Measurements from ENCODE around the gene PHLDA2.

PHLDA2 gene

GRCh38 chr11:2885017-2885677, 44.1 kb downstream of the PHLDA2 start:
- Histone ChIP-seq H3K27me3 (ENCODE audit: control insufficient read depth in 1 of 2, insufficient read depth in 1 of 2, low read length in 2 of 2) (peaks cover 0 to 19% of the 10 kb centered on the region in 2 experiments), H3K79me1 (replicated peaks; ENCODE audit: low read length, poor library complexity, severe bottlenecking) (peaks cover 8% of the 10 kb centered on the region), H3K27ac (ENCODE audit: low read length, poor library complexity, severe bottlenecking) (no peak overlapping the region), H2AFZ (ENCODE audit: low read depth, low read length) (no peak overlapping the region), H3K4me1 (ENCODE audit: control insufficient read depth, insufficient read depth, low read depth, low read length) (peaks cover 52% of the 10 kb centered on the region), H4K8ac (ENCODE audit: low read length) (peak overlapping the region; percentile 76), H2BK12ac (ENCODE audit: low read length in 2 of 2) (peak overlapping the region in 1 of 2 experiments; percentile 46), H3K36me3 (ENCODE audit: control insufficient read depth in 1 of 2, insufficient read depth in 2 of 2, low read depth in 1 of 2, low read length in 2 of 2) (peaks cover 0 to 12% of the 10 kb centered on the region in 2 experiments), H3K9me3 (ENCODE audit: control insufficient read depth, low read length) (no peaks in the 10 kb centered on the region), H3K4ac (ENCODE audit: low read depth in 1 of 2, low read length in 2 of 2) (peak overlapping the region in 1 of 2 experiments; percentile 88), H4K91ac (ENCODE audit: low read length) (peak overlapping the region; percentile 92), H2BK5ac (ENCODE audit: low read depth, low read length, poor library complexity, severe bottlenecking) (no peak overlapping the region), H3K14ac (ENCODE audit: low read length in 2 of 2) (peak overlapping the region in 1 of 2 experiments; percentile 5), H2AK5ac (ENCODE audit: low read length, severe bottlenecking) (no peak overlapping the region), H3K4me3 (ENCODE audit: insufficient read depth in 1 of 2, low read depth in 1 of 2, low read length in 2 of 2) (peak overlapping the region; percentile 77 to 86), H3K4me2 (ENCODE audit: low read length, poor library complexity, severe bottlenecking) (peak overlapping the region; percentile 72), H2BK120ac (ENCODE audit: low read depth, low read length) (peak overlapping the region; percentile 87), H3K18ac (ENCODE audit: low read depth in 1 of 2, low read length in 2 of 2) (peak overlapping the region; percentile 89 to 94), H3K23ac (ENCODE audit: low read length in 2 of 2) (no peak overlapping the region), H3K9ac (ENCODE audit: low read length) (peak overlapping the region; percentile 73), H2BK15ac (ENCODE audit: low read depth, poor library complexity, severe bottlenecking) (peak overlapping the region; percentile 84)
- peak; percentile 74 for DNase-seq
- WGBS, result under 1% methylated on average over 67 of the region's 80 CpGs

- DNase-seq, result peak; percentile 46
- Histone ChIP-seq H2AFZ (ENCODE audit: low read depth, low read length) (no peak overlapping the region), H4K91ac (ENCODE audit: low read length) (peak overlapping the region; percentile 90), H2BK5ac (ENCODE audit: low read depth, low read length, poor library complexity, severe bottlenecking) (peak overlapping the region; percentile 33), H3K9ac (ENCODE audit: low read length) (peak overlapping the region; percentile 80), H3K4me1 (ENCODE audit: control insufficient read depth, insufficient read depth, low read depth, low read length) (peaks cover 45% of the 10 kb centered on the region), H3K4me3 (ENCODE audit: insufficient read depth in 1 of 2, low read depth in 1 of 2, low read length in 2 of 2) (peak overlapping the region; percentile 77 to 81), H3K79me1 (replicated peaks; ENCODE audit: low read length, poor library complexity, severe bottlenecking) (peaks cover 8% of the 10 kb centered on the region), H3K18ac (ENCODE audit: low read depth in 1 of 2, low read length in 2 of 2) (peak overlapping the region; percentile 64 to 91), H3K27ac (ENCODE audit: low read length, poor library complexity, severe bottlenecking) (no peak overlapping the region), H2BK12ac (ENCODE audit: low read length in 2 of 2) (peak overlapping the region in 1 of 2 experiments; percentile 73), H3K9me3 (ENCODE audit: control insufficient read depth, low read length) (no peaks in the 10 kb centered on the region), H4K8ac (ENCODE audit: low read length) (peak overlapping the region; percentile 74), H2BK15ac (ENCODE audit: low read depth, poor library complexity, severe bottlenecking) (peak overlapping the region; percentile 85), H3K23ac (ENCODE audit: low read length in 2 of 2) (peak overlapping the region in 1 of 2 experiments; percentile 79), H2AK5ac (ENCODE audit: low read length, severe bottlenecking) (no peak overlapping the region), H3K27me3 (ENCODE audit: control insufficient read depth in 1 of 2, insufficient read depth in 1 of 2, low read length in 2 of 2) (peaks cover 0 to 19% of the 10 kb centered on the region in 2 experiments), H2BK120ac (ENCODE audit: low read depth, low read length) (peak overlapping the region; percentile 87), H3K4ac (ENCODE audit: low read depth in 1 of 2, low read length in 2 of 2) (peak overlapping the region in 1 of 2 experiments; percentile 71), H3K14ac (ENCODE audit: low read length in 2 of 2) (peak overlapping the region in 1 of 2 experiments; percentile 42), H3K4me2 (ENCODE audit: low read length, poor library complexity, severe bottlenecking) (peak overlapping the region; percentile 80), H3K36me3 (ENCODE audit: control insufficient read depth in 1 of 2, insufficient read depth in 2 of 2, low read depth in 1 of 2, low read length in 2 of 2) (peaks cover 0 to 12% of the 10 kb centered on the region in 2 experiments)
- WGBS, result under 1% methylated on average over 81 of the region's 119 CpGs
Measured at GRCh38 chr11:2883979-2884815, 45.0 kb downstream of the PHLDA2 start.

- Histone ChIP-seq H2AFZ (ENCODE audit: low read depth, low read length) (no peak overlapping the region), H3K9me3 (ENCODE audit: control insufficient read depth, low read length) (no peaks in the 10 kb centered on the region), H3K27me3 (ENCODE audit: control insufficient read depth in 1 of 2, insufficient read depth in 1 of 2, low read length in 2 of 2) (peaks cover 0 to 19% of the 10 kb centered on the region in 2 experiments), H3K36me3 (ENCODE audit: control insufficient read depth in 1 of 2, insufficient read depth in 2 of 2, low read depth in 1 of 2, low read length in 2 of 2) (peaks cover 0 to 18% of the 10 kb centered on the region in 2 experiments), H2BK5ac (ENCODE audit: low read depth, low read length, poor library complexity, severe bottlenecking) (no peak overlapping the region), H3K27ac (ENCODE audit: low read length, poor library complexity, severe bottlenecking) (no peak overlapping the region), H2AK5ac (ENCODE audit: low read length, severe bottlenecking) (no peak overlapping the region), H3K4ac (ENCODE audit: low read depth in 1 of 2, low read length in 2 of 2) (peak overlapping the region in 1 of 2 experiments; percentile 71), H3K9ac (ENCODE audit: low read length) (peak overlapping the region; percentile 80), H4K8ac (ENCODE audit: low read length) (peak overlapping the region; percentile 61), H3K14ac (ENCODE audit: low read length in 2 of 2) (peak overlapping the region in 1 of 2 experiments; percentile 42), H2BK15ac (ENCODE audit: low read depth, poor library complexity, severe bottlenecking) (peak overlapping the region; percentile 85), H3K4me2 (ENCODE audit: low read length, poor library complexity, severe bottlenecking) (peak overlapping the region; percentile 80), H2BK12ac (ENCODE audit: low read length in 2 of 2) (peak overlapping the region in 1 of 2 experiments; percentile 73), H3K23ac (ENCODE audit: low read length in 2 of 2) (peak overlapping the region in 1 of 2 experiments; percentile 79), H3K4me3 (ENCODE audit: insufficient read depth in 1 of 2, low read depth in 1 of 2, low read length in 2 of 2) (peak overlapping the region; percentile 77 to 81), H4K91ac (ENCODE audit: low read length) (peak overlapping the region; percentile 90), H2BK120ac (ENCODE audit: low read depth, low read length) (peak overlapping the region; percentile 87), H3K79me1 (replicated peaks; ENCODE audit: low read length, poor library complexity, severe bottlenecking) (peaks cover 8% of the 10 kb centered on the region), H3K4me1 (ENCODE audit: control insufficient read depth, insufficient read depth, low read depth, low read length) (peaks cover 45% of the 10 kb centered on the region), H3K18ac (ENCODE audit: low read depth in 1 of 2, low read length in 2 of 2) (peak overlapping the region; percentile 15 to 91)
- 9% methylated on average over 21 of the region's 24 CpGs for WGBS
- no peak for DNase-seq
Measured at GRCh38 chr11:2883640-2883978, 45.6 kb downstream of the PHLDA2 start.
